ENCODE measurements around the gene ACOXL.

DNA sequence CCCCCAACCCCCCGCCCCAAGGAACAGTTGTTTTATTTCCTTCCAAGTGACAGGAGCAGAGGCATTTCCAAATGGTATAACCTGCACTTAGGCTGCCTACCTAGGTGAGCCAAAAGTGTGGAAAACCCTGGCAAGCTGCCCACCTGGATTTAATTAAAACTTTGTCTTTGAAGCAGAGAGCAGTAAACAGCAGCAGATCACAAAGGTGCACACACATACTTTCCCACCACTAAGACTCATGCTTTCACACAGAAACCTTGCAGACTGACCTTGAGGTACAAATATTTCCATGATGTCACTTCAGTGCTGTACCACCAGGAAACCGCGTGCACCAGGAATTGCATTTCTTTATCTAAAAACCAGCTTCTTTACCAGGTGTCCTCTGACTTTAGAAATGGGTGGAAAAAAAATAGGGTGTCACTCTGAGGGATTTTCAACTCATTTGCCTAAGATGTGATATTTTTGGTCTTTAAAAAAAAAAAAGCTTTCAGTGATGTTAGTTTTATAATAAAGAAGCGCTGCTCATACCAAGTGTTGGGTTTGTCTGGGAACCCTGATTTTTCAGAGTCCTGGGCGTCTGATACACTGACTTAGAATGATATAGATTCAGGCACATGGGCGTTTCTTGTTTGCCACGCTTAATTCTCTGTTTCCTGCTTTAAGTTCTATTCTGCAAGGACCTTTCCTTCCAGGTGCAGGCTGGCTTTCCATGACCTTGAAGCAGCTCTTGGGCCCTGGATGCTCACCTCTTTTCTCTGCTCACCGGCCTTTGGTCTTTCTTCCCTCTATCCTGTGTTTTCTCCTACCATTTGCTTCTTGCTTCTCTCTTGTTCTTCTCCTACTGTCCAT lies 317.6 kb downstream of the ACOXL start:
- TF ChIP-seq, protein P1, sequence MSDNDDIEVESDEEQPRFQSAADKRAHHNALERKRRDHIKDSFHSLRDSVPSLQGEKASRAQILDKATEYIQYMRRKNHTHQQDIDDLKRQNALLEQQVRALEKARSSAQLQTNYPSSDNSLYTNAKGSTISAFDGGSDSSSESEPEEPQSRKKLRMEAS (IDR thresholded peaks at IDR 0.05; ENCODE audit: insufficient read depth, insufficient read length), result no peak
- TF ChIP-seq JUN (IDR thresholded peaks at IDR 0.05; ENCODE audit: borderline replicate concordance, insufficient read depth, insufficient read length, low read depth) (no peak), POLR2A (IDR thresholded peaks at IDR 0.05; ENCODE audit: low read depth, low read length) (no peak), POLR2AphosphoS5 (IDR thresholded peaks at IDR 0.05; ENCODE audit: insufficient read depth, low read depth, low read length) (no peak), MYC (IDR thresholded peaks at IDR 0.05; ENCODE audit: low read depth, low read length) (no peak)
- TF ChIP-seq, protein P2, sequence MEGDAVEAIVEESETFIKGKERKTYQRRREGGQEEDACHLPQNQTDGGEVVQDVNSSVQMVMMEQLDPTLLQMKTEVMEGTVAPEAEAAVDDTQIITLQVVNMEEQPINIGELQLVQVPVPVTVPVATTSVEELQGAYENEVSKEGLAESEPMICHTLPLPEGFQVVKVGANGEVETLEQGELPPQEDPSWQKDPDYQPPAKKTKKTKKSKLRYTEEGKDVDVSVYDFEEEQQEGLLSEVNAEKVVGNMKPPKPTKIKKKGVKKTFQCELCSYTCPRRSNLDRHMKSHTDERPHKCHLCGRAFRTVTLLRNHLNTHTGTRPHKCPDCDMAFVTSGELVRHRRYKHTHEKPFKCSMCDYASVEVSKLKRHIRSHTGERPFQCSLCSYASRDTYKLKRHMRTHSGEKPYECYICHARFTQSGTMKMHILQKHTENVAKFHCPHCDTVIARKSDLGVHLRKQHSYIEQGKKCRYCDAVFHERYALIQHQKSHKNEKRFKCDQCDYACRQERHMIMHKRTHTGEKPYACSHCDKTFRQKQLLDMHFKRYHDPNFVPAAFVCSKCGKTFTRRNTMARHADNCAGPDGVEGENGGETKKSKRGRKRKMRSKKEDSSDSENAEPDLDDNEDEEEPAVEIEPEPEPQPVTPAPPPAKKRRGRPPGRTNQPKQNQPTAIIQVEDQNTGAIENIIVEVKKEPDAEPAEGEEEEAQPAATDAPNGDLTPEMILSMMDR (IDR thresholded peaks at IDR 0.05; ENCODE audit: extremely low read depth in 1 of 2, insufficient read depth in 1 of 2, low read depth in 1 of 2, low read length in 2 of 2), result no peak
